Breast epithelium (tissue), 4 donors: ENCODE results near the gene BRIX1. TPM values are rescaled to one million over a fixed set of nuclear protein-coding genes. Genes with fewer than 3 reads are reported as not detected.

Experiments used
- DNase-seq, 2 donors: peaks; one replicate each; pipeline ENCODE4 v3.0.0-alpha.2; 2019; ENCODE audit warnings: low spot score in 2 of 2
- H3K27ac ChIP-seq, 2 donors: fragments of 200-600 bp; sonication (generic) in 1 of 2; one replicate each; pipeline ENCODE4 v1.5.1; 2016 to 2019; ENCODE audit warnings: mild to moderate bottlenecking in 1 of 2
- H3K27me3 ChIP-seq, 2 donors: fragments of 200-600 bp; sonication (generic) in 1 of 2; one replicate each; pipeline versions ENCODE4 v1.5.1 to v1.6.0; 2017 to 2019; ENCODE audit warnings: control low read depth in 1 of 2, mild to moderate bottlenecking in 1 of 2
- H3K36me3 ChIP-seq: fragments of 200-600 bp; one replicate; pipeline ENCODE4 v1.5.1; 2019
- H3K4me1 ChIP-seq, 2 donors: fragments of 200-600 bp; sonication (generic); one replicate each; pipeline ENCODE4 v1.5.1; 2016 to 2019; ENCODE audit warnings: control low read depth in 1 of 2
- H3K4me3 ChIP-seq, 3 donors: fragments of 200-600 bp; sonication (generic); 1 replicate in 2 of 3; 2 replicates in 1 of 3; pipeline ENCODE4 v1.5.1; 2016 to 2019; ENCODE audit warnings: mild to moderate bottlenecking in 3 of 3, moderate library complexity in 2 of 3
- H3K9me3 ChIP-seq, 2 donors: fragments of 200-600 bp; sonication (generic) in 1 of 2; one replicate each; pipeline ENCODE4 v1.5.1; 2016 to 2019; ENCODE audit warnings: control low read depth in 1 of 2
- CTCF ChIP-seq, 3 donors: fragments of 450-650 bp; IDR thresholded peaks; one replicate each; pipeline ENCODE4 v1.5.1; 2016 to 2017; ENCODE audit warnings: antibody characterized with exemption in 3 of 3, mild to moderate bottlenecking in 3 of 3, moderate library complexity in 3 of 3
- POLR2A ChIP-seq: fragments of 450-650 bp; IDR thresholded peaks from one replicate; pipeline ENCODE4 v1.6.1; 2016; ENCODE audit warnings: antibody characterized with exemption, mild to moderate bottlenecking, moderate library complexity
- POLR2AphosphoS5 ChIP-seq, 3 donors: sonication (generic); formaldehyde crosslinking; IDR thresholded peaks; one replicate each; pipeline ENCODE4 v1.6.1; 2017; ENCODE audit warnings: antibody characterized with exemption in 3 of 3
- intact Hi-C: fragments of 100-400 bp; cut with DNase I; formaldehyde crosslinking; loops from one replicate; pipeline ENCODE4 v1.15.1; 2023; ENCODE audit warnings: low total_unique reads
- total RNA-seq, 3 donors: library from RNA; depleted of rRNA; stranded (reverse); fragments of >200 nt; gene quantifications; one replicate each; pipeline ENCODE4 v1.1.0, GENCODE V29; 2016

The BRIX1 gene
- total RNA-seq, 3 donors from 2014 or later: 18.2 to 28.8 (median 23.7) TPM

- Histone ChIP-seq H3K4me3 (no peak overlapping the region), H3K9me3 (peaks cover 0 to 1% of the 10 kb centered on the region in 2 donors), H3K36me3 (no peaks in the 10 kb centered on the region), H3K27me3 (no peaks in the 10 kb centered on the region), H3K4me1 (no peaks in the 10 kb centered on the region), H3K27ac (no peak overlapping the region)
- TF ChIP-seq POLR2A (no peak), CTCF (IDR thresholded peaks at IDR 0.05) (no peak)
- intact Hi-C loops: no loop called here
- DNase-seq: no peak
These were observed 45.1 kb upstream of the BRIX1 start for GRCh38 chr5:34870382-34870781.

GRCh38 chr5:34876275-34876674, 39.2 kb upstream of the BRIX1 start:
- no peak overlapping the region for H3K27ac ChIP-seq
- H3K27me3 ChIP-seq: no peaks in the 10 kb centered on the region
- H3K9me3 ChIP-seq: peaks cover 0 to 17% of the 10 kb centered on the region in 2 donors
- H3K4me3 ChIP-seq: no peak overlapping the region
- no peak for TF ChIP-seq POLR2A
- no peak for TF ChIP-seq CTCF (IDR thresholded peaks at IDR 0.05)
- TF ChIP-seq POLR2AphosphoS5 (IDR thresholded peaks at IDR 0.05): no peak
- DNase-seq: no peak
- no peaks in the 10 kb centered on the region for H3K36me3 ChIP-seq
- intact Hi-C loops: no loop called here
- no peaks in the 10 kb centered on the region for H3K4me1 ChIP-seq

- no peak overlapping the region for H3K4me3 ChIP-seq
- peaks cover 0 to 8% of the 10 kb centered on the region in 2 donors for H3K9me3 ChIP-seq
- no peaks in the 10 kb centered on the region for H3K27me3 ChIP-seq
- H3K4me1 ChIP-seq: no peaks in the 10 kb centered on the region
- no peak for DNase-seq
- no peak for TF ChIP-seq POLR2A
- no peak overlapping the region for H3K27ac ChIP-seq
- no peaks in the 10 kb centered on the region for H3K36me3 ChIP-seq
- intact Hi-C loops: no loop called here
These were observed 34.3 kb upstream of the BRIX1 start for GRCh38 chr5:34881246-34881645.

- no peak for DNase-seq
- Histone ChIP-seq H3K27ac (no peak overlapping the region), H3K9me3 (no peaks in the 10 kb centered on the region), H3K27me3 (no peaks in the 10 kb centered on the region), H3K4me1 (no peaks in the 10 kb centered on the region), H3K4me3 (no peak overlapping the region), H3K36me3 (no peaks in the 10 kb centered on the region)
- intact Hi-C loops: no loop called here
- no peak for TF ChIP-seq POLR2A
- no peak for TF ChIP-seq CTCF (IDR thresholded peaks at IDR 0.05)
- TF ChIP-seq POLR2AphosphoS5 (IDR thresholded peaks at IDR 0.05): no peak
These were observed 29.0 kb upstream of the BRIX1 start for GRCh38 chr5:34886392-34887119.

GRCh38 chr5:34889394-34889793, 26.1 kb upstream of the BRIX1 start:
- no peaks in the 10 kb centered on the region for H3K4me1 ChIP-seq
- no peaks in the 10 kb centered on the region for H3K36me3 ChIP-seq
- DNase-seq: no peak
- H3K27me3 ChIP-seq: no peaks in the 10 kb centered on the region
- no peaks in the 10 kb centered on the region for H3K9me3 ChIP-seq
- TF ChIP-seq POLR2AphosphoS5 (IDR thresholded peaks at IDR 0.05) (no peak), POLR2A (no peak), CTCF (IDR thresholded peaks at IDR 0.05) (no peak)
- intact Hi-C loops: no loop called here
- no peak overlapping the region for H3K27ac ChIP-seq
- H3K4me3 ChIP-seq: no peak overlapping the region
